Small intestine (tissue), 7 donors: Measurements from ENCODE around the gene SEC61B. TPM values are rescaled to one million over a fixed set of nuclear protein-coding genes. Genes with fewer than 3 reads are reported as not detected.
A peak's percentile ranks its signal among the peaks of the same experiment; 100 is the strongest.

Experiments
- DNase-seq, 2 donors: peaks; one replicate each; pipeline versions ENCODE4 v3.0.0 to v3.0.0-alpha.2; 2013
- FAIRE-seq: peaks from 2 replicates; lab custom pipeline; 2012; peaks lifted over from hg19 to GRCh38; lab: Jason Lieb, UNC
- H3K27ac ChIP-seq, 3 donors: one replicate each; pipeline ENCODE4 v1.5.1; 2013; ENCODE audit warnings: low read length in 2 of 3, mild to moderate bottlenecking in 2 of 3, control low read depth in 1 of 3, inconsistent platforms in 1 of 3, low read depth in 1 of 3, moderate library complexity in 1 of 3
- H3K27me3 ChIP-seq, 3 donors: one replicate each; pipeline ENCODE4 v1.6.1; 2013; ENCODE audit warnings: low read length in 3 of 3, inconsistent platforms in 1 of 3; ENCODE audit not compliant: control insufficient read depth in 3 of 3, insufficient read depth in 3 of 3
- H3K36me3 ChIP-seq, 3 donors: one replicate each; pipeline ENCODE4 v1.6.1; 2013; ENCODE audit warnings: low read length in 3 of 3, inconsistent platforms in 1 of 3, low read depth in 1 of 3, mild to moderate bottlenecking in 1 of 3, moderate library complexity in 1 of 3; ENCODE audit not compliant: control insufficient read depth in 3 of 3, insufficient read depth in 2 of 3
- H3K4me1 ChIP-seq, 3 donors: one replicate each; pipeline ENCODE4 v1.6.1; 2013; ENCODE audit warnings: low read length in 2 of 3, inconsistent platforms in 1 of 3, low read depth in 1 of 3, mild to moderate bottlenecking in 1 of 3, moderate library complexity in 1 of 3; ENCODE audit not compliant: control insufficient read depth in 3 of 3, insufficient read depth in 2 of 3
- H3K4me3 ChIP-seq, 3 donors: one replicate each; pipeline ENCODE4 v1.5.1; 2013; ENCODE audit warnings: low read length in 3 of 3, control low read depth in 1 of 3, inconsistent platforms in 1 of 3, low read depth in 1 of 3, mild to moderate bottlenecking in 1 of 3, moderate library complexity in 1 of 3
- H3K9me3 ChIP-seq, 2 donors: one replicate each; pipeline ENCODE4 v1.6.1; 2013; ENCODE audit warnings: low read depth in 1 of 2, low read length in 1 of 2; ENCODE audit not compliant: control insufficient read depth in 2 of 2, insufficient read depth in 1 of 2
- WGBS, 3 donors: extraction: QIAGEN DNeasy Blood & Tissue Kit; methylation state at CpG; one replicate each; pipeline ENCODE4 v1.1.7; 2013; 5-methylcytosine and 5-hydroxymethylcytosine counted together
- polyA plus RNA-seq, 4 donors: library from polyadenylated mRNA; stranded (reverse) in 3 of 4; unstranded in 1 of 4; fragments of 200-250 nt in 3 of 4; fragments of 120-200 nt in 1 of 4; gene quantifications; one replicate each; pipeline versions ENCODE4 v1.2.1 to v1.2.3, GENCODE V29; 2013
- donor health status: healthy with polysubstance abuse.
- donor health status: control.
- donor health status: control.
- donor health status: Bipolar disorder and iron deficiency.
- donor health status: healthy.

SEC61B gene
- polyA plus RNA-seq, 4 donors: 191 to 382 (median 281) TPM

- Histone ChIP-seq H3K4me3 (no peak overlapping the region), H3K27ac (no peak overlapping the region), H3K36me3 (no peaks in the 10 kb centered on the region), H3K27me3 (no peaks in the 10 kb centered on the region), H3K4me1 (peaks cover 0 to 29% (median 0%) of the 10 kb centered on the region in 3 donors), H3K9me3 (no peaks in the 10 kb centered on the region)
- FAIRE-seq: no peak
- no peak for DNase-seq
- WGBS, 3 donors: 94 to 100% (median 94%) methylated on average over 1 of the region's 1 CpG
Observed at GRCh38 chr9:99180199-99180598, 41.9 kb upstream of the SEC61B start.

GRCh38 chr9:99180662-99181061 is 41.4 kb upstream of the SEC61B start:
- Histone ChIP-seq H3K4me3 (no peak overlapping the region), H3K27me3 (no peaks in the 10 kb centered on the region), H3K36me3 (no peaks in the 10 kb centered on the region), H3K27ac (no peak overlapping the region), H3K4me1 (peaks cover 0 to 25% (median 0%) of the 10 kb centered on the region in 3 donors), H3K9me3 (no peaks in the 10 kb centered on the region)
- DNase-seq: no peak
- 81 to 90% (median 87%) methylated on average over 9 of the region's 9 CpGs for WGBS, 3 donors
- FAIRE-seq: no peak

- H3K27ac ChIP-seq: no peak overlapping the region
- H3K4me1 ChIP-seq: peaks cover 0 to 24% (median 0%) of the 10 kb centered on the region in 3 donors
- H3K9me3 ChIP-seq: no peaks in the 10 kb centered on the region
- FAIRE-seq (no peak), DNase-seq (no peak)
- H3K27me3 ChIP-seq: no peaks in the 10 kb centered on the region
- no peak overlapping the region for H3K4me3 ChIP-seq
- WGBS, 3 donors: 80 to 88% (median 80%) methylated on average over 2 of the region's 2 CpGs
- H3K36me3 ChIP-seq: no peaks in the 10 kb centered on the region
Observed at GRCh38 chr9:99181206-99181605, 40.9 kb upstream of the SEC61B start.

- H3K27me3 ChIP-seq: no peaks in the 10 kb centered on the region
- FAIRE-seq (no peak), DNase-seq (no peak)
- H3K4me1 ChIP-seq: peaks cover 0 to 22% (median 0%) of the 10 kb centered on the region in 3 donors
- no peaks in the 10 kb centered on the region for H3K36me3 ChIP-seq
- H3K9me3 ChIP-seq: no peaks in the 10 kb centered on the region
- H3K4me3 ChIP-seq: no peak overlapping the region
- H3K27ac ChIP-seq: no peak overlapping the region
- WGBS, 3 donors: 53 to 77% (median 61%) methylated on average over 4 of the region's 4 CpGs
Observed at GRCh38 chr9:99181621-99182020, 40.5 kb upstream of the SEC61B start.

- H3K36me3 ChIP-seq: no peaks in the 10 kb centered on the region
- no peak overlapping the region for H3K4me3 ChIP-seq
- no peaks in the 10 kb centered on the region for H3K9me3 ChIP-seq
- WGBS, 3 donors: 86 to 96% (median 89%) methylated on average over 3 of the region's 3 CpGs
- no peak for FAIRE-seq
- no peaks in the 10 kb centered on the region for H3K27me3 ChIP-seq
- no peak for DNase-seq
- peaks cover 0 to 15% (median 0%) of the 10 kb centered on the region in 3 donors for H3K4me1 ChIP-seq
- H3K27ac ChIP-seq: no peak overlapping the region
Observed at GRCh38 chr9:99182356-99182755, 39.7 kb upstream of the SEC61B start.

GRCh38 chr9:99183616-99184015 is 38.5 kb upstream of the SEC61B start:
- Histone ChIP-seq H3K4me3 (no peak overlapping the region), H3K4me1 (peaks cover 0 to 11% (median 0%) of the 10 kb centered on the region in 3 donors), H3K27me3 (no peaks in the 10 kb centered on the region), H3K9me3 (no peaks in the 10 kb centered on the region), H3K27ac (no peak overlapping the region), H3K36me3 (no peaks in the 10 kb centered on the region)
- FAIRE-seq (no peak), DNase-seq (no peak)
- 86 to 90% (median 90%) methylated on average over 3 of the region's 3 CpGs for WGBS, 3 donors

- Histone ChIP-seq H3K36me3 (no peaks in the 10 kb centered on the region), H3K4me1 (peaks cover 0 to 11% (median 0%) of the 10 kb centered on the region in 3 donors), H3K27me3 (no peaks in the 10 kb centered on the region), H3K9me3 (no peaks in the 10 kb centered on the region), H3K27ac (peak overlapping the region in 1 of 3 donors; percentile 19), H3K4me3 (no peak overlapping the region)
- no peak for DNase-seq
- no peak for FAIRE-seq
- 43 to 50% (median 43%) methylated on average over 10 of the region's 10 CpGs for WGBS, 3 donors
Observed at GRCh38 chr9:99184110-99184474, 38.0 kb upstream of the SEC61B start.

GRCh38 chr9:99184475-99185347 is 37.4 kb upstream of the SEC61B start:
- WGBS, 3 donors: 15 to 35% (median 28%) methylated on average over 29 of the region's 29 CpGs
- no peak overlapping the region for H3K27ac ChIP-seq
- FAIRE-seq: no peak
- H3K4me3 ChIP-seq: peak overlapping the region in 1 of 3 donors; percentile 25
- peak; percentile 81 to 89 for DNase-seq
- no peaks in the 10 kb centered on the region for H3K27me3 ChIP-seq
- H3K4me1 ChIP-seq: peaks cover 0 to 11% (median 0%) of the 10 kb centered on the region in 3 donors
- no peaks in the 10 kb centered on the region for H3K36me3 ChIP-seq
- H3K9me3 ChIP-seq: no peaks in the 10 kb centered on the region
